HEK293 (cell line): ENCODE results near the gene ADAMTS4.
A peak's percentile ranks its signal among the peaks of the same experiment; 100 is the strongest.

ENCODE experiments used
- CTCF ChIA-PET: fragments of 350-600 bp; formaldehyde crosslinking; extraction: SDS; loops from one replicate; lab custom pipeline; 2021; ENCODE audit warnings: antibody characterized with exemption; lab: Yijun Ruan, JAX
- POLR2A ChIA-PET: fragments of 300-600 bp; formaldehyde crosslinking; extraction: SDS; loops from one replicate; lab custom pipeline; 2020; ENCODE audit warnings: antibody characterized with exemption, inconsistent platforms; lab: Yijun Ruan, JAX
- H3K27ac ChIP-seq: fragments of 200-500 bp; sonication (Bioruptor generic); 2 replicates; pipeline ENCODE4 v1.5.1; 2014; ENCODE audit warnings: low read depth, low read length, control low read depth, inconsistent platforms; ENCODE audit errors: extremely low read depth
- H3K36me3 ChIP-seq, 2 experiments: fragments of 200-500 bp in 1 of 2; sonication (Bioruptor generic) in 1 of 2; 1 replicate in 1 of 2; 2 replicates in 1 of 2; pipeline ENCODE4 v1.5.1; 2014 to 2017; ENCODE audit warnings: inconsistent platforms in 2 of 2, low read length in 2 of 2; ENCODE audit not compliant: control insufficient read depth in 2 of 2, insufficient read depth in 1 of 2
- H3K4me1 ChIP-seq: fragments of 200-500 bp; sonication (Bioruptor generic); 2 replicates; pipeline ENCODE4 v1.5.1; 2014; ENCODE audit warnings: mild to moderate bottlenecking, low read length, inconsistent platforms; ENCODE audit not compliant: control insufficient read depth, insufficient read depth
- H3K4me3 ChIP-seq: 2 replicates; pipeline ENCODE4 v1.5.1; 2011; ENCODE audit warnings: low read depth, mild to moderate bottlenecking, control low read depth, low read length, moderate library complexity
- H3K9me3 ChIP-seq: fragments of 200-500 bp; sonication (Bioruptor generic); 2 replicates; pipeline ENCODE4 v1.5.1; 2014; ENCODE audit warnings: low read depth, low read length, inconsistent platforms; ENCODE audit not compliant: control insufficient read depth, insufficient read depth
- BCL11B ChIP-seq: fragments of 450-650 bp; formaldehyde crosslinking; IDR thresholded peaks from 2 replicates; pipeline ENCODE4 v1.5.1; 2016; ENCODE audit warnings: low read depth, missing biosample characterization, missing genetic modification characterization
- EGR2 ChIP-seq: fragments of 450-650 bp; formaldehyde crosslinking; IDR thresholded peaks from 2 replicates; pipeline ENCODE4 v1.5.1; 2016; ENCODE audit warnings: low read depth, missing biosample characterization, missing genetic modification characterization
- FEZF1 ChIP-seq: fragments of 450-650 bp; formaldehyde crosslinking; IDR thresholded peaks from 2 replicates; pipeline ENCODE4 v1.5.1; 2016; ENCODE audit warnings: missing biosample characterization, missing genetic modification characterization
- PRDM10 ChIP-seq: fragments of 450-650 bp; formaldehyde crosslinking; IDR thresholded peaks from 2 replicates; pipeline ENCODE4 v1.5.1; 2016; ENCODE audit warnings: missing biosample characterization, missing genetic modification characterization
- SALL2 ChIP-seq: fragments of 450-650 bp; formaldehyde crosslinking; IDR thresholded peaks from 2 replicates; pipeline ENCODE4 v1.5.0; 2017; ENCODE audit warnings: missing biosample characterization, mild to moderate bottlenecking, missing genetic modification characterization, borderline replicate concordance
- SP7 ChIP-seq: fragments of 450-650 bp; formaldehyde crosslinking; IDR thresholded peaks from 2 replicates; pipeline ENCODE4 v1.5.1; 2016; ENCODE audit warnings: missing biosample characterization, missing genetic modification characterization
- ZFHX2 ChIP-seq: fragments of 450-650 bp; formaldehyde crosslinking; conservative IDR thresholded peaks from 2 replicates; pipeline ENCODE4 v1.5.1; 2016; ENCODE audit warnings: missing biosample characterization, missing genetic modification characterization
- ZFP37 ChIP-seq: fragments of 450-650 bp; formaldehyde crosslinking; IDR thresholded peaks from 2 replicates; pipeline ENCODE4 v1.5.1; 2016; ENCODE audit warnings: missing biosample characterization, missing genetic modification characterization
- ZNF121 ChIP-seq: fragments of 450-650 bp; formaldehyde crosslinking; IDR thresholded peaks from 2 replicates; pipeline ENCODE4 v1.5.1; 2016; ENCODE audit warnings: missing biosample characterization, missing genetic modification characterization
- ZNF174 ChIP-seq: fragments of 450-650 bp; formaldehyde crosslinking; IDR thresholded peaks from 2 replicates; pipeline ENCODE4 v1.5.0; 2017; ENCODE audit warnings: missing biosample characterization, mild to moderate bottlenecking, missing genetic modification characterization
- ZNF398 ChIP-seq: fragments of 450-650 bp; formaldehyde crosslinking; IDR thresholded peaks from 2 replicates; pipeline ENCODE4 v1.5.1; 2017; ENCODE audit warnings: missing biosample characterization, missing genetic modification characterization
- ZNF433 ChIP-seq: fragments of 450-650 bp; formaldehyde crosslinking; IDR thresholded peaks from 2 replicates; pipeline ENCODE4 v1.5.1; 2016; ENCODE audit warnings: missing biosample characterization, missing genetic modification characterization, low read depth
- ZNF510 ChIP-seq: fragments of 450-650 bp; formaldehyde crosslinking; IDR thresholded peaks from 2 replicates; pipeline ENCODE4 v1.5.1; 2018; ENCODE audit warnings: mild to moderate bottlenecking, missing genetic modification characterization, missing biosample characterization; ENCODE audit not compliant: insufficient replicate concordance
- ZNF548 ChIP-seq: fragments of 450-650 bp; formaldehyde crosslinking; IDR thresholded peaks from 2 replicates; pipeline ENCODE4 v1.5.1; 2016; ENCODE audit warnings: missing biosample characterization, missing genetic modification characterization
- ZNF600 ChIP-seq: fragments of 450-650 bp; formaldehyde crosslinking; IDR thresholded peaks from 2 replicates; pipeline ENCODE4 v1.5.1; 2016; ENCODE audit warnings: missing biosample characterization, missing genetic modification characterization
- ZNF610 ChIP-seq: fragments of 450-650 bp; formaldehyde crosslinking; IDR thresholded peaks from 2 replicates; pipeline ENCODE4 v1.5.1; 2016; ENCODE audit warnings: missing biosample characterization, missing genetic modification characterization, borderline replicate concordance
- ZNF626 ChIP-seq: fragments of 450-650 bp; sonication (Bioruptor Pico); formaldehyde crosslinking; IDR thresholded peaks from 2 replicates; pipeline ENCODE4 v1.5.1; 2018; ENCODE audit warnings: missing biosample characterization, missing genetic modification characterization, inconsistent platforms
- ZNF654 ChIP-seq: fragments of 450-650 bp; formaldehyde crosslinking; IDR thresholded peaks from 2 replicates; pipeline ENCODE4 v1.5.1; 2016; ENCODE audit warnings: low read depth, missing biosample characterization, missing genetic modification characterization
- ZNF701 ChIP-seq: fragments of 450-650 bp; formaldehyde crosslinking; IDR thresholded peaks from 2 replicates; pipeline ENCODE4 v1.5.1; 2016; ENCODE audit warnings: missing biosample characterization, missing genetic modification characterization
- ZNF76 ChIP-seq: fragments of 450-650 bp; formaldehyde crosslinking; IDR thresholded peaks from 2 replicates; pipeline ENCODE4; 2016; ENCODE audit warnings: low read depth, missing biosample characterization, missing genetic modification characterization, borderline replicate concordance
- ZNF791 ChIP-seq: fragments of 450-650 bp; formaldehyde crosslinking; IDR thresholded peaks from 2 replicates; pipeline ENCODE4 v1.5.1; 2016; ENCODE audit warnings: missing biosample characterization, missing genetic modification characterization
- ZNF830 ChIP-seq: fragments of 450-650 bp; IDR thresholded peaks from 2 replicates; pipeline ENCODE4 v1.5.0; 2018; ENCODE audit warnings: missing biosample characterization, missing genetic modification characterization, low read depth, mild to moderate bottlenecking, moderate library complexity
- ZXDB ChIP-seq: fragments of 450-650 bp; formaldehyde crosslinking; IDR thresholded peaks from 2 replicates; pipeline ENCODE4 v1.5.1; 2016; ENCODE audit warnings: missing biosample characterization, missing genetic modification characterization
- TF ChIP-seq, protein P1 (sequence below): fragments of 450-650 bp; formaldehyde crosslinking; IDR thresholded peaks from 2 replicates; pipeline ENCODE4 v1.5.1; 2016; ENCODE audit warnings: missing biosample characterization, missing genetic modification characterization
- TF ChIP-seq, protein P2 (sequence below): fragments of 450-650 bp; formaldehyde crosslinking; IDR thresholded peaks from 2 replicates; pipeline ENCODE4; 2016; ENCODE audit warnings: missing biosample characterization, missing genetic modification characterization

Gene ADAMTS4

GRCh38 chr1:161185282-161185682, 13.6 kb downstream of the ADAMTS4 start:
- POLR2A ChIA-PET: no interaction called here
- TF ChIP-seq PRDM10 (tag by site-specific recombination): peak; percentile 96
- 0 out of 2 replicates have a peak, but pooled peaks have one; percentile 28 for TF ChIP-seq ZFHX2 (tag by site-specific recombination)
- no peak for TF ChIP-seq ZXDB (tag by site-specific recombination)
- TF ChIP-seq ZNF701: no peak
- peak; percentile 42; the same call in 1 of the 2 replicates for TF ChIP-seq ZNF398
- Histone ChIP-seq H3K27ac (no peak overlapping the region), H3K9me3 (no peaks in the 10 kb centered on the region), H3K36me3 (no peaks in the 10 kb centered on the region), H3K4me1 (no peaks in the 10 kb centered on the region), H3K4me3 (no peak overlapping the region)
- CTCF ChIA-PET: interaction anchor here (1.3 kb wide), 1 partner anchor 40 kb away, joined by 4 read pairs; the partner anchor contains the start of gene TOMM40L

DNA sequence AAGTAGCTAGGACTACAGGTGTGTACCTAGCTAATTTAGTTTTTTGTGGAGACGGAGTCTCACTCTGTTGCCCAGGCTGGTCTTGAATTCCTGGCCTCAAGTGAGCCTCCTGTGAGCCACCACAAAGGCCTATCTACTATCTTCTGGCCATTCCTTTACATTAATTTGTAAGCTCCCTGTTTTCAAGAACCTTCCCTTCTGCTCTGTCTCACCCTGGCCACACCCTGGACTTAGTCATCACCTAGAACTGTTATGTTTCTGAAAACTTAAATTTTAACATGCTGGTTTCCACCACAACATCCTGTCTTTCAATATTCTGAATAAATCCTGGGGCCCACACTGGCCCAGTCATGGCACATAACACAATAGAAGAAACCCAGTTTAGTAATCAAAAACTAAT, 16.6 kb downstream of the ADAMTS4 start:
- Histone ChIP-seq H3K27ac (no peak overlapping the region), H3K36me3 (no peaks in the 10 kb centered on the region), H3K4me3 (no peak overlapping the region), H3K9me3 (no peaks in the 10 kb centered on the region), H3K4me1 (no peaks in the 10 kb centered on the region)
- POLR2A ChIA-PET: interaction anchor here (0.7 kb wide), 1 partner anchor 20 kb away, joined by 5 read pairs; the partner anchor contains the start of gene NDUFS2
- CTCF ChIA-PET: interaction anchor here (0.7 to 4.4 kb wide), 7 partner anchors 11 to 940 kb away, joined by 3 to 39 read pairs (median 5); partner anchors contain the start of genes ADAMTS4 and TOMM40L
- TF ChIP-seq SALL2 (tag by site-specific recombination) (no peak), ZNF510 (tag by site-specific recombination) (no peak), EGR2 (no peak), ZNF791 (tag by site-specific recombination) (no peak), ZNF121 (tag by site-specific recombination) (no peak), ZNF600 (no peak), ZNF610 (tag by site-specific recombination) (no peak), ZNF76 (tag by site-specific recombination) (no peak), SP7 (no peak), ZNF548 (tag by site-specific recombination) (no peak), ZNF626 (tag by site-specific recombination) (no peak)

DNA sequence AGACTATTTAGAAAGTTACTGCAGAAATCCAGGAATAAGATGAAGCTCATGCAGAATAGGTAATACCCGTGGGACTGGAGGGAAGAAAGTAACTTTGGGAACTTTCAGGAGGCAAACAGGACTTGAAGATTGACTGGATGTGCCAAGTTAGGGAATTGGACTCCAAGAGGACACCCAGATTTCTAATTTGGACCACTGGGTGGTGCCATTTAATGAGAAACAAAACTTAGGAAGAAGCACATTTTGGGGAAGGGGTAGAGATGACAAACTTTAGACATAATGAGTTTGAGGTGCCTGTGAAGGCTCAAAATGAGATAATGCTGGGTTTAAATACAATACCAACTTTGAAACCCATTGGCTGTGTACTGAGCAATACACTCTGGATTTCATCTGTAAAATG, 18.2 kb downstream of the ADAMTS4 start:
- CTCF ChIA-PET: interaction anchor here (0.9 to 4.4 kb wide), 4 partner anchors 9 to 201 kb away, joined by 3 to 39 read pairs (median 5); no protein-coding TSS in a partner anchor

More for the DNA sequence above, 18.2 kb downstream of the ADAMTS4 start:
- no peak overlapping the region for H3K27ac ChIP-seq
- no peaks in the 10 kb centered on the region for H3K4me1 ChIP-seq
- no peaks in the 10 kb centered on the region for H3K9me3 ChIP-seq
- no peak overlapping the region for H3K4me3 ChIP-seq
- POLR2A ChIA-PET: no interaction called here
- no peak for TF ChIP-seq FEZF1 (tag by site-specific recombination)
- no peak for TF ChIP-seq ZNF174 (tag by site-specific recombination)
- TF ChIP-seq ZNF433 (tag by site-specific recombination): no peak
- TF ChIP-seq ZNF830 (tag by site-specific recombination): no peak
- TF ChIP-seq, protein P1, sequence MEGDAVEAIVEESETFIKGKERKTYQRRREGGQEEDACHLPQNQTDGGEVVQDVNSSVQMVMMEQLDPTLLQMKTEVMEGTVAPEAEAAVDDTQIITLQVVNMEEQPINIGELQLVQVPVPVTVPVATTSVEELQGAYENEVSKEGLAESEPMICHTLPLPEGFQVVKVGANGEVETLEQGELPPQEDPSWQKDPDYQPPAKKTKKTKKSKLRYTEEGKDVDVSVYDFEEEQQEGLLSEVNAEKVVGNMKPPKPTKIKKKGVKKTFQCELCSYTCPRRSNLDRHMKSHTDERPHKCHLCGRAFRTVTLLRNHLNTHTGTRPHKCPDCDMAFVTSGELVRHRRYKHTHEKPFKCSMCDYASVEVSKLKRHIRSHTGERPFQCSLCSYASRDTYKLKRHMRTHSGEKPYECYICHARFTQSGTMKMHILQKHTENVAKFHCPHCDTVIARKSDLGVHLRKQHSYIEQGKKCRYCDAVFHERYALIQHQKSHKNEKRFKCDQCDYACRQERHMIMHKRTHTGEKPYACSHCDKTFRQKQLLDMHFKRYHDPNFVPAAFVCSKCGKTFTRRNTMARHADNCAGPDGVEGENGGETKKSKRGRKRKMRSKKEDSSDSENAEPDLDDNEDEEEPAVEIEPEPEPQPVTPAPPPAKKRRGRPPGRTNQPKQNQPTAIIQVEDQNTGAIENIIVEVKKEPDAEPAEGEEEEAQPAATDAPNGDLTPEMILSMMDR (tag by site-specific recombination): 0 out of 2 replicates have a peak, but pooled peaks have one; percentile 45
- TF ChIP-seq, protein P2, sequence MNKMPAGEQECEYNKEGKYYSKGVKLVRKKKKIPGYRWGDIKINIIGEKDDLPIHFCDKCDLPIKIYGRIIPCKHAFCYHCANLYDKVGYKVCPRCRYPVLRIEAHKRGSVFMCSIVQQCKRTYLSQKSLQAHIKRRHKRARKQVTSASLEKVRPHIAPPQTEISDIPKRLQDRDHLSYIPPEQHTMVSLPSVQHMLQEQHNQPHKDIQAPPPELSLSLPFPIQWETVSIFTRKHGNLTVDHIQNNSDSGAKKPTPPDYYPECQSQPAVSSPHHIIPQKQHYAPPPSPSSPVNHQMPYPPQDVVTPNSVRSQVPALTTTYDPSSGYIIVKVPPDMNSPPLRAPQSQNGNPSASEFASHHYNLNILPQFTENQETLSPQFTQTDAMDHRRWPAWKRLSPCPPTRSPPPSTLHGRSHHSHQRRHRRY (tag by site-specific recombination): no peak
- no peak for TF ChIP-seq BCL11B (tag by site-specific recombination)
- no peak for TF ChIP-seq ZFP37 (tag by site-specific recombination)
- peak; percentile 25 for TF ChIP-seq ZNF654
- peaks cover 0 to 5% of the 10 kb centered on the region in 2 experiments; a peak in 1 of 3 replicates for H3K36me3 ChIP-seq
